NCI-H1417 treated with DMSO at 0.1 percent for 48 hours (cell line): ENCODE results near the gene NPM3.

ENCODE experiments used
- DNase-seq: peaks from one replicate; lab custom pipeline; 2025; lab: John Stamatoyannopoulos, UW

The NPM3 gene

DNA sequence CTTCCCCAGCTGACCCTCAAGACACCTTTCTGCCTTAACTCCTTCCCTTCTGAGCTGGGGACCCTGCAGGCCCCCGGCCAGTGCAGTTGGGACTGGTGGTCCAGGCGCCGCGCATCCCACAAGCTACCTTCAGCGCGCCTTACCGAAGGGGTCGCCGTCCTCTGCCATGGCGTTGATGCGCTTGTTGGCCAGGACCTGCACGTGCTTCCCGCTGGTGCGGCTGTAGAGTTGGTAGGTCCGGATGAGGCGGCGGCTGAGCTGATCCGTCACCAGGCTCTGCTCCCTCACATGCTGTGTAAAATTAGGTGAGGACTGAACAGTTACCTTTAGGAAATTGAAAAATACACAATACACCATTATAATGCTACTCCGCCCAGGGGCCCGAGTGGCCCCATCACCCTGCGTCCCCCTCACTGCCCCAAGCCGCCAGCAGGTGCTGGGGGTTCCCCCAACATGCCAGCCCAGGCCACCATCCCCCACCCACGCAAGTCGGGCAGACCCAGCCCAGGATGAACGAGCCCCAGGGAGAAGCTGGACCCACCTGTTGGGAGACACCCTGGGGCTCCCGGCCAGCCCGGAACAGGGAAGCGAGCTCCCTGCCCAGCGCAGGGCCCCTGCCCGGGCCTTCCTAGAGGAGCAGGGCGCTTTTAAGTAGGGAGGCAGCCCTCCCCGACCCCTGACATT lies 8.5 kb downstream of the NPM3 start:
- no peak for DNase-seq

- DNase-seq = no peak
Measured at GRCh38 chr10:101773923-101774588, 9.2 kb downstream of the NPM3 start.

DNA sequence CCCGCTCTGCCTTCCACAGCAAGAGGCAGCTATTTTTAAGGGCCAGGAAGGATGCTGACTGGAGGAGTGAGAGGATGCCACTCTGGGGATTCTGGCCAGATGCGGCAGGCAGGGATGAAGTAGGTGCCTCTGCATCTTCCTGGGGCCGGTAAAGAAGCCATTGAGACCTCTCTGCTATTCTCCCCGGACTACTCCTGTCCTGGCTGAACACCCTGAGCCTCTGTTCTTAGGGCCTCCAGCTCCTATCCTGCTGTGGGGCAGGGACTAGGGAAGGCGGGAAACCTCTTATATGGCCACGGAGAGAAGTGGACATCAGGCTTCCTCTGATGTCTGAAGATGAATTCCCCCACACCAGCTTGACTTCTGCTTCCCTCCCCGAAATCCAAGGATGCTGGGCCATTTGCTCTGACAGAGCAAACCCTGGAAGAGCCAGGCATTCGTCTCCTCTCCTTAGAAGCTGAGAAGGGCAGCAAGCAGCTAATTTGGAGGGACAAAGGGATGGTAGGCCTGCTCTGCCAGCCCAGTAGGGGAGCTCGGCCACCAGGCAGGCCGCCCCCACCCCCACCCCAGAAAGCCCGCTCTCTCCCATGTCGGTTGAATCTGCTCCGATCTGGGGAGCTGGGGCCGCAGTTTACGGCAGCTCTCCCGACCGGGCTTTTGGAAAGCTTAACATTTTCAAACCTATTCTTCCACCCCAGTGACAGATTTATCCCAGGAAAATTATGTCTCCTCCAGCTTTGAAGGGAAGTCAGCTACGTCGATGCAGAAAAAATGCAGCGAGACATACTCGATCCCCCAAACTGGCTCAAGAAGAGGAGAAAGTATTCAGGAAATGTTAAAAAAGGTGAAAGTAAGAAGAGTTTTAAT lies 10.1 kb downstream of the NPM3 start:
- DNase-seq = no peak

GRCh38 chr10:101772017-101772894 lies 11.0 kb downstream of the NPM3 start:
- DNase-seq = no peak

DNA sequence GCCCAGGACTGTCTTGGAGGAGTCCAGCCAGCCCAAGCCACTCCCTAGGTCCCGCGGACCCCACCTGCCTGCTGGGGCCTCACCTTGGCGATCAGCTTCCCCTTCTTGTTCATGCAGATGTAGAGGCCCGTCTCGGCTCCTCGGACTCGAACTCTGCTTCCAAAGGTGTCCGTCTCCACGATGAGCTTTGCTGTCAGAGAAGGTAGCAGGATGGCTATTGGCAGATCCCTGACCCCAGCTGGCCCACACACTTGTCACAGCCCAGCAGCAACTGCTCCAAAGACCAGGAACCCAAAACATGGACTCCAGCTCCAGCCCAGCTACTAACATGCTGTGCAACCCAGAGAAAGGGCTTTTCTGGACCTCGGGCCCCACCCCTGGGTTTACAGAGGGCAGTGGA lies 11.9 kb downstream of the NPM3 start:
- no peak for DNase-seq

- DNase-seq = no peak
Measured at GRCh38 chr10:101770331-101771215, 12.7 kb downstream of the NPM3 start.

GRCh38 chr10:101769541-101770180 lies 13.6 kb downstream of the NPM3 start:
- DNase-seq = no peak

DNA sequence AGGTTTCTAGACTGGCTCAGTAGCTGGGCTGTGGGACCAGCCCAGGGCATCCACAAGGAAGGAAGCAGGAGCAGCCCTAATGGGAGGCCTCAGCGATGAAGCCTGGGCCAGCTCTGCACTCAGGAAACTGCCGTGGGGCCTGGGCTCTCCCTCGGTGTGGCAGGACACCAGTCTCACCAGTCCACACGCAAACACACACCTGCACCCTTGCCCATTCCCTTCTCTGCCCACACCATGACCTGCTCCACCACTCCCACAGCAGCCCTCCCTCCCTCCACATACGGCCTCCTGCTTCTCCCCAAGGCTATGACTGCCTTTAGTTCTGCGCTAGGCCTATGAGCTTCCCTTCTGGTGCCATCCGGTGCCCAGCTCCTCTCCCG lies 14.5 kb downstream of the NPM3 start:
- no peak for DNase-seq

DNA sequence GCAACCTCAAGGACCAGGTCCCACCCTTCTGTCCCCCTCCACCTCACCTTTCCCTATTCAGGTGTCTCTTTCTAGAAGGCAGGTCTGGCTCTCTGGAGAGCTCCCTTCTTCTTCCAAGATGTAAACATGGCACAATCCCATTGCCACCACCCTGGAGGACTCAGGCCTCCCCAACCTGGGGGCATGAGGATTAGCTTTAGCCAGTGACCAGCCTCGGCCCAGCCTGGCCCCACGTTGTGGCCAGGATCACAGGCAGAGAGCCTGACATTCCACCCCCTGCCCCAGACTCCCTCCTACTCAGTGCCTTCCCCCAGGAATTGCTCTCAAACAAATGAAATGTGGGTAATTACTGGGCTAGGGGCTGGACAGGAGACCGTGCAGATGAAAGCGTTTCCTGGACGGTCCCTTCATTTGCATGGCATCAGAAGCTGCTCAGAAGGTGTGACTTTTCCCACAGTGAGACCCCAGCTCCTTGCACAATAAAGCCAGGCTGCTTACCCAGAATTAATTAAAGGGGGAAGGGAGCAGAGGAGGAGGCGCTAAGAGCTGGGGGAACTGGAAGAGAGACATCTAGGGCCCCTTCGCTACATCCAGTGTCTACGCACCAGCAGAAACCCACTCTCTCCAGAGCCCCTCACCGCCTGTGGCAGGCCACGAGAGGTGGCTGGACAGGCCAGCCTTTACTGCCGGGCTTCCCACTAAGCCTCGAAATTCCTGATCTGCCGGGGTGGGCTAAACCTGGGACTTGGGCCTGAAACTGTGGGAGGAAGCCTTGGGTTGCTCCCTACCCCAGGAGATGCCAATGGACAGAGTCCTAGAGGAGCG lies 15.1 kb downstream of the NPM3 start:
- DNase-seq = no peak

DNA sequence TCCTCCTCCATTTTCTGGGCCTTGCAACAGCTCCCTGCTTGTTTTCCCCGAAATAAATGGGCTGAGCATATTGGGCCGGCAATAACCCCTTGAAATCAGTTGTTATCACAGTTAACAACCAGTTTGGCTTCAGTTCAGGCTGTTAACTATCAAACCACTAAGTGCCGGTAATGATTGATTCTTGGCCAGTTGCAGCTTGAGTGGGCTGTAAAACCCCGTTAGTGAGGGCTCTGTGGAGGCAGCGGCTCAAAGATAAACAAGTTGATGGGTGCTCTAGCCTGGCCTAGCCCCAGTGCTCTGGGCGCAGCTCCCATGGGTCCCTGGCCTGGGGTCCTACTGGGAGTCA lies 15.7 kb downstream of the NPM3 start:
- no peak for DNase-seq

DNA sequence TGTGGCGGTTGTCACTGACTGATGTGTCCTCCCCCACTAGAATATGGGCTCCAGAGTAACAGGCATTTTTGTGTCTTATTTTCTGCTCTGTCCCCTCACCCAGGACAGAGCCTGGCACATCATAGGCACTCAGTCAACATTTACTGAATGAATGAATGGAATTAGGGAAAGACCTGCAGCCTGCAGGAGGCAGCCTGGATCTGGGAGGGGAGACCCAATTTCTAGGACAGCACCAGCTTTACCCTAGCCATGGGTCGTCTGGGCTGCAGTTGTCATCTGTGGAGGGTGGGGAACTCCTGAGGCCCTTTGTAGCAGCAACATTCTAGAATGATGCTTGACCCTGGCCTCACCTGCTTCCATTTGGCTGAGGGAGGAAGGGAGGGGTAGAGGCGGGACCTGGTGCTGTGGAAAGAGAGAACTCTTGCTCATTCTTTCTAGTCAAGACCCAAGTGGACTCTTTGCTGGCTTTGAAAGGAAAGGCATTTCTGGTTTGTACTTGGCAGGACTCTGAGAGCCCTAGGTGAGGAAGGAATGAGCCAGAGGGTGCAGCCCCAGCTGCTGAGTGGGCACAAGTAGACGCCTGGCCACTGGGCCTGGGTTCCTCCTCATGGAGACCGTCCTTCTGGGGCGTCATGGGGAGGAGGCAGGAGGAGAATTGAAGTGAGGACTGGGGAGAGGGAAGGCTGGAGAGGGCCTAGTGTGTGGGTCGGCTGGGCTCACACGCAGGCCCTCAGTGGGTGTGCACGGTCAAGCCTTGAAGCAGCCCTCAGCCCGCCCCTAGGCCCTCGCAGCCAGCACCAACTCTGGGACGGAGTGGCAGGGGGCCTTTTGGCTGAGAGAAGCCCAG lies 16.3 kb downstream of the NPM3 start:
- DNase-seq = no peak

DNA sequence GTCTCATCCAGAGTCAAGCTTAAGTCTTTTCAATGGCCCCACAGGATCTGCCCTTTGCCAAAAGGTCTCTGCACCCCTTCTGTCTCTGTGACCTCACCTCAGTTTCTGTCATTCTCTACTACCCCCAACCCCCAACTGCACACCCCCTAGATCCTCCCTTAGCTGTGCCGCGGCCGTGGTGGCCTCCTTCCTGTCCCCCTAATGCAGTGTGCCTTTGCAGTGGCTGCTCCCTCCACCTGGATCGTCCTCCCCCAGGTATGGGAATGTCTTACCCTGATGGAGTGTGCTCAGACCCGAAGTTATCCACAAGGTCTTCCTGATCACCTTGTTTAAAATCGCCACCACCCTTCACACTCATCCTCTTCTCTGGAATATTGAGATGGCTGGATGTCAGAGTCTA lies 16.9 kb downstream of the NPM3 start:
- no peak for DNase-seq

DNA sequence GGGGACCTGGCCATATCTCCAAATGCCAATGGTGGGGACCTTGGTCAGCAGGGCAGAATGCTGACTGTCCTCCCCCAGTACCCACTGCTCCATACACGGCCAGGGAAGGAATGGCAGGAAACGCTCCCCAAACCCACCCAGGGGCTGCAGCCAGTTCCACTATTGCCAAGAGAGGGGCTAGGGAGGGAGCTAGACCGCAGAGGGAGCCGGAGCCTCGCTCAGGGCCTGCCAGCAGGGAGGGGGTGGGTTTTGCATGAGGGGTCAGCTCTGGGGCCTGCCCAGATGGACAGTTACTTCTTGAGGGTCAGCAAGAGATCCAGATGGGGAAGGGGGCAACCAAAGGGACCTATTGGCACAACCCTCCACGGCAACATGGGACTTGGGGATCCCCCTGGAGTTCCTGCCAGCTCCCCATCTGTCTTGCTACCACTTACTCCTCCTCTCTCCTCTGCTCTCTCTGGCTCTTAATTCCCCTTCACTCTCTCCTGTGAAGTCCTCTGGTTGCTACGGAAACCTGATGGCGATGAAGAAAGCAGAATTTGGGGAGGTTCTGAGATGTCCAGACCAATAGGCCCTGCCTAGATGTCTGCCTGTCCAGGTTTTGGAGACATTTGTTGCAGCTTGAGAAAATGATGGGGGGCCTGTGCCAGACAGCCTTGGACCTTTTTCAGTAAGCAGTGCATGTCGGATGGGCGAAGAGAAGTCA lies 20.0 kb downstream of the NPM3 start:
- no peak for DNase-seq

- DNase-seq = no peak
Measured at GRCh38 chr10:101762736-101763135, 20.5 kb downstream of the NPM3 start.

- DNase-seq = no peak
Measured at GRCh38 chr10:101761226-101761625, 22.0 kb downstream of the NPM3 start.

DNA sequence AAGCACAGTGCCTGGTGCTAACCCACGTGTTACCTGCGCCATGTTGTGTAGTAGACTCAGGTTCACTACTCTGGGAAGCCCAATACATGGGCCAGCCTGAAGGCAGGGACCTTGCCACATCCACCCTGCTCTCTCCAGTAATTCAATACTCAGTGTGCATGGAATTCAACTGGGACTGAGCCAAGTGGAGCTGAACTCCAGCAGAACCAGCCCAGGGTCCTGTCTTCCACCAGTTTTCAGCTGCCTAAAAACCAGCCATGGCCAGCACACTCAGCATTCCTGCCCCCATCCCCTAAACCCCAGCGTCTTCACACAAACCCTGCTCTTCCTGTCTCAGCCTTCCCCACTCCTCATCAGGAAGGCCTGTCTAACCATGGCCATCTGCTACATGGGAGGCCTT lies 22.7 kb downstream of the NPM3 start:
- DNase-seq = no peak

DNA sequence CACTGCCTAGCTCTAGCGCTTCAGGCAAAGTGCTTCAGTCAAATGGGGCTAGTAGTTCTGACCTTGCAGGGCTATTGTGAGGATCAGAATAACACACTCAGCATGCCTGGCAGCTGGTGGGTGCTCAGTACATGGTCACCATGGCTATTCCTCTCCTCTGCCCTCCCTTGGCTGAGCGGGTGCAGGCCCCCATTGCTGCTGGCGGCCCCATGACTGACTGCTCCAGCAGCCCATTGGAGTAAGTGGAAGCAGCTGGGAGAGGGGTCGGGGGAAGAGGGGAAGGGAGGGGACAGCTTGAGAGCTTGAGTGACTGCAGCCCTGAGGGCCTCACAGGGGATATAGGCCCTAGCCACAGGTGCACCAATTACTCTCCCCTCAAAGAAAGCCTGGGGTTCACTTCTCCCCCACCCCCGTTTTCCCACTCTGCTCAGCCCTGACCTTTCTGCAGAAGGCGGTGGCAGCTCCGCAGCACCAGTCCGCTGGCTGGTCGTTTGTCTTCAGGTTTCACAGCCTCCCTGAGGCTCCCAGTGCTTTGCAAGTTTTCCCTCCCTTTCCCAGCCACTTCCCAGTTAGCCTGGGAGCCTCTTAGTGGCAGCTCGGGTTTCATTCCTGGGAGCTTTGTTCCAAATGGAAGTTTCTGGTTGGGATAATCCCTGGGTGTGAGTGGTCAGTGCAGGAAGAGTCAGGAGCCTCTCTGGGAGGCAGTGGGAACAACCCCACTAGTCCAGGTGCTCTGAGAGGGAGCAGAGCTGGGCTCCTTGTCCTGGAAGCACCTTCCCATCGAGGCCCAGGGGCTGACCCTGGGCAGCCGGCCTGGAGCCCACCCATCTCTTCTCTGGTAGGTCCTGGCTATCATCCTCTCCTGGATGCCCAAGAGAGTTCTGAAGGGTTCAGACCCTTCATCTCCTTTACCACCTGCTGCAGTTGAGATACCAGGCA lies 23.7 kb downstream of the NPM3 start:
- DNase-seq = no peak
